AG04450 (cell line): ENCODE data around the gene HDDC3. TPM values are rescaled to one million over a fixed set of nuclear protein-coding genes. Genes with fewer than 3 reads are reported as not detected.
"Not testable (repeated sequence)": the region's sequence is repeated elsewhere in the genome, so short reads cannot be mapped to it uniquely, and the experiment has no call there.

Experiments
- CTCF ChIA-PET: fragments of 300-600, 350-600 bp; formaldehyde crosslinking; extraction: SDS; loops from one replicate; lab custom pipeline; 2022; ENCODE audit warnings: antibody characterized with exemption, inconsistent platforms; lab: Charles Lee
- POLR2A ChIA-PET: fragments of 350-600 bp; formaldehyde crosslinking; extraction: SDS; loops from one replicate; lab custom pipeline; 2021; ENCODE audit warnings: antibody characterized with exemption, inconsistent platforms; lab: Yijun Ruan, JAX
- DNase-seq: peaks from one replicate; pipeline ENCODE4 v3.0.0-alpha.2; 2011; ENCODE audit warnings: low read depth, low spot score
- H3K27ac ChIP-seq: one replicate; pipeline ENCODE4 v1.5.1; 2012; ENCODE audit warnings: low read depth, low read length, control low read depth
- H3K27me3 ChIP-seq: one replicate; pipeline ENCODE4 v1.6.0; 2012; ENCODE audit warnings: low read length; ENCODE audit not compliant: control insufficient read depth, insufficient read depth
- H3K4me3 ChIP-seq: 2 replicates; pipeline ENCODE4 v1.5.1; 2011; ENCODE audit warnings: mild to moderate bottlenecking, low read depth, low read length, control low read depth
- H3K9me3 ChIP-seq: 2 replicates; pipeline ENCODE4 v1.5.1; 2012; ENCODE audit warnings: low read length; ENCODE audit not compliant: control insufficient read depth, insufficient read depth
- CTCF ChIP-seq: IDR thresholded peaks from 2 replicates; pipeline ENCODE4 v1.5.1; 2011; ENCODE audit warnings: low read depth, low read length, control low read depth, inconsistent platforms
- polyA plus RNA-seq: library from polyadenylated mRNA; depleted of rRNA; stranded (reverse); fragments of >200 nt; gene quantifications from 2 replicates; pipeline ENCODE4 v1.2.3, GENCODE V29; 2011

Gene HDDC3
- polyA plus RNA-seq, 1 experiment, result 10.3 TPM

GRCh38 chr15:90911302-90911623 is 21.1 kb downstream of the HDDC3 start:
- POLR2A ChIA-PET, result no interaction called here
- DNase-seq, result no peak
- CTCF ChIA-PET, result interaction anchor here (0.7 kb wide), 1 partner anchor 618 kb away, joined by 4 read pairs; no protein-coding TSS in a partner anchor
- H3K27me3 ChIP-seq, result no peaks in the 10 kb centered on the region
- no peak overlapping the region for H3K4me3 ChIP-seq
- TF ChIP-seq CTCF, result no peak
- no peaks in the 10 kb centered on the region; the same call in 1 of the 2 replicates for H3K9me3 ChIP-seq
- H3K27ac ChIP-seq, result no peak overlapping the region

GRCh38 chr15:90910441-90911301 is 21.7 kb downstream of the HDDC3 start:
- no peak for DNase-seq
- Histone ChIP-seq H3K4me3 (no peak overlapping the region), H3K9me3 (no peaks in the 10 kb centered on the region; the same call in 1 of the 2 replicates), H3K27me3 (no peaks in the 10 kb centered on the region), H3K27ac (no peak overlapping the region)
- POLR2A ChIA-PET, result no interaction called here
- CTCF ChIA-PET, result no interaction called here
- no peak for TF ChIP-seq CTCF

- H3K27me3 ChIP-seq, result no peaks in the 10 kb centered on the region
- CTCF ChIA-PET, result no interaction called here
- H3K9me3 ChIP-seq, result no peaks in the 10 kb centered on the region; the same call in 1 of the 2 replicates
- H3K4me3 ChIP-seq, result no peak overlapping the region
- POLR2A ChIA-PET, result no interaction called here
- H3K27ac ChIP-seq, result no peak overlapping the region
- no peak for DNase-seq
- no peak for TF ChIP-seq CTCF
Measured at GRCh38 chr15:90909976-90910375, 22.4 kb downstream of the HDDC3 start.

GRCh38 chr15:90909449-90909848 is 22.9 kb downstream of the HDDC3 start:
- H3K27me3 ChIP-seq, H3K27ac ChIP-seq, POLR2A ChIA-PET, H3K9me3 ChIP-seq, H3K4me3 ChIP-seq, DNase-seq: not testable (repeated sequence)
- CTCF ChIA-PET, result interaction anchor here (0.6 kb wide), 1 partner anchor 24 kb away, joined by 5 read pairs; no protein-coding TSS in a partner anchor

- CTCF ChIA-PET, result interaction anchor here (9.3 kb wide), 1 partner anchor 25 kb away, joined by 98 read pairs; the partner anchor contains the start of genes HDDC3 and UNC45A
- no peak for DNase-seq
Measured at GRCh38 chr15:90907838-90908507, 24.4 kb downstream of the HDDC3 start.

More at GRCh38 chr15:90907838-90908507, 24.4 kb downstream of the HDDC3 start:
- Histone ChIP-seq H3K9me3 (no peaks in the 10 kb centered on the region; the same call in 1 of the 2 replicates), H3K4me3 (no peak overlapping the region), H3K27ac (no peak overlapping the region), H3K27me3 (no peaks in the 10 kb centered on the region)
- POLR2A ChIA-PET, result no interaction called here
- no peak for TF ChIP-seq CTCF
